GM12875 (cell line): ENCODE measurements around the gene RORB.
"Not testable (repeated sequence)": the region's sequence is repeated elsewhere in the genome, so short reads cannot be mapped to it uniquely, and the experiment has no call there.

ENCODE experiments used
- H3K4me3 ChIP-seq: one replicate; pipeline ENCODE4 v1.5.1; 2011; ENCODE audit warnings: low read depth, low read length, control low read depth
- CTCF ChIP-seq: IDR thresholded peaks from 2 replicates; pipeline ENCODE4 v1.5.1; 2011; ENCODE audit warnings: low read depth, mild to moderate bottlenecking, control low read depth, inconsistent platforms, low read length, moderate library complexity, borderline replicate concordance; ENCODE audit not compliant: insufficient read depth

Gene RORB

GRCh38 chr9:74527718-74528117 lies 30.6 kb downstream of the RORB start:
- TF ChIP-seq CTCF = no peak
- H3K4me3 ChIP-seq = no peak overlapping the region

- no peak for TF ChIP-seq CTCF
- no peak overlapping the region for H3K4me3 ChIP-seq
These were observed 31.1 kb downstream of the RORB start for GRCh38 chr9:74528207-74528606.

DNA sequence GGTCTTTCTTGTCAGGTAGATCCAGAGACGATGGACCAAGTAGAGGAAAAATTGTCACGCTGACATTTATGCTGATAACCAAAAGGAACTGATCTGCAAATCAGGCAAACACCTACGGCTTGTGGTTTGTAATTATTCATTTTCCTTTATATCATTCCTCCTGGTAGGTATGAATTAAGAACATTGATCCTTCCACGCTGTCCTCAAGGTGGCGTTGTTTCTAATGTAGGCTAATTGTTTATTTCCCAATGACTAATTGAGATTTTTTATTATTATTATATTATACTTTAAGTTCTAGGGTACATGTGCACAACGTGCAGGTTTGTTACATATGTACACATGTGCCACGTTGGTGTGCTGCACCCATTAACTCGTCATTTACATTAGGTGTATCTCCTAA lies 33.3 kb downstream of the RORB start:
- H3K4me3 ChIP-seq = not testable (repeated sequence)

DNA sequence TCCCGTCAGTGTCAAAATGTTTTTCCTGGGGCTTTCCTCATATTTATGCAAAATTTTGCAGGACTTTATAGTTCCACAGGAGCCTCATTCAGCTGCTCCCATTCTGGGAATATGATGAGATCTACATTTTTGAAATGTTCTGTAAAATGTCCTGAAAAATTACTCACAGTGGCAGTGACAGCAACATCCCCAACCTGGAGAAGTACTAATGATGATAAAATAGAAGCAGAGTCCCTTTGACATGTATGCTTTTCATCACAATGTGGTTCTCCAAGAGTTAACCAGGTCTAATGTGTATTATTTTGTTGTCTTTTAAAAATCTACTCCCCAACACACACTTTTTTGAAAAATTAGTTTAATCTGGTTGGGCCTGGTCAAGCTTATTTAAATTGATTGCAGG lies 36.1 kb downstream of the RORB start:
- TF ChIP-seq CTCF = no peak
- no peak overlapping the region for H3K4me3 ChIP-seq

DNA sequence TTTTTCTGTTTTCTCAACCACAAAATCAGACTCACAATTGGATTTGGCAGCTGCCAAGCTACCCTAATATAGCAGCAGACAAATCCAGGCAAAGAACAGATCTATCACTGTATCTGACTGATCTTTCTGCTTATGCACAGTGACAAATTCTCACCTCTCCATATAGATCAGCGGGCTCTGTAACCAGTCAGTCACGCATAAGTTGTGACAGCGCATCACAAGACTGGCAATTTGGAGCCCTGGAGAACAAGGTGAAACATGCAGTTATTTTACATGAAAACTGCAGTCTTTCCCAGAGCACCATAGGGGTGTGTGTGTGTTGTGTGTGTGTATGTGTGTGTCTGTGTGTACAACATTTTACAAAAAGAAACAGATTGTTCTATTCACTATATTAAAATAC lies 37.7 kb downstream of the RORB start:
- no peak for TF ChIP-seq CTCF
- H3K4me3 ChIP-seq = no peak overlapping the region

DNA sequence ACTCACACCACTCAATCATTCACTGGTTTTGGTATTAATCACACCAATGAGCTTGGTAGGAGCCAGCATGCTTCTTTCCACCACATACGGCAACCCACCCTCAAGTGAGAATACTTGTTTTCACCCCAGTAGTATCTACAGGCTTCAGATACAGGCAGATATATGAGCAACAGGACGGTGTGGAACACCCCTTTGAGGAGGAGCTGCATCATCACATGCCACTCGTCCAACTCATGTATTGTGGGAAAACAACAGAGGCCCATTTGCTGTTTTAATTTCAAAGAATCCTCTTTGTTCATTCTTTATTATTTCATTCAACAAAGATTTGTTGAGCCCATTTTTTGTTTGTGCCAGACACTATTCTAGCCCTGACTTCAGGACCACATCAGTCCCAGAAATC lies 46.0 kb downstream of the RORB start:
- H3K4me3 ChIP-seq = no peak overlapping the region
- TF ChIP-seq CTCF = no peak

DNA sequence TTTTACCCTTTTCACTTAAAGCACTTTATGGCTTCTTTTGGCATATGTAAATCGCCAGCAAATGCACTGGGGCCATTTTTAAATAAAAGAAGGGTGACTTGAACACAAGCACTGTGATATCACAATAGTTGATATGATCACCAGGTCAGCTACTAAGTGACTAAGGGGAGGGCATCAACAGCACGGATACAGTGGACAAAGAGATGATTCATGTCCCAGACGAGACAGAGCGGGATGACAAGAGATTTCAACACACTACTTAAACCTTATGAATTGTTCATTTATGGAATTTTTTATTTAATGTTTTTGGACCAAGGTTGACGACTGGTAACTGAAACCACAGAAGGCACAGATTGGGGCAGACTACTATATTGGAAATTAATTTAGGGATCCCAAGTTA lies 54.1 kb downstream of the RORB start:
- H3K4me3 ChIP-seq = no peak overlapping the region
- TF ChIP-seq CTCF = no peak

- no peak overlapping the region for H3K4me3 ChIP-seq
- TF ChIP-seq CTCF = no peak
These were observed 57.8 kb downstream of the RORB start for GRCh38 chr9:74554751-74555419.
